Kasumi-1 (cell line): ENCODE measurements around the gene ADAT2.

Experiments used
- DNase-seq, 2 experiments: peaks; one replicate each; lab custom pipeline; 2025; lab: John Stamatoyannopoulos, UW

The ADAT2 gene

GRCh38 chr6:143441680-143442545 lies 8.6 kb downstream of the ADAT2 start:
- DNase-seq, result no peak

GRCh38 chr6:143441010-143441409 lies 9.5 kb downstream of the ADAT2 start:
- no peak for DNase-seq

- no peak for DNase-seq
Measured at GRCh38 chr6:143432588-143432987, 17.9 kb downstream of the ADAT2 start.

GRCh38 chr6:143431226-143431625 lies 19.3 kb downstream of the ADAT2 start:
- no peak for DNase-seq

- DNase-seq, result no peak
Measured at GRCh38 chr6:143429970-143430369, 20.5 kb downstream of the ADAT2 start.

GRCh38 chr6:143427109-143427817 lies 23.2 kb downstream of the ADAT2 start:
- DNase-seq, result peak; percentile 69 to 81

- no peak for DNase-seq
Measured at GRCh38 chr6:143426026-143426425, 24.5 kb downstream of the ADAT2 start.

- DNase-seq, result no peak
Measured at GRCh38 chr6:143419526-143419925, 31.0 kb downstream of the ADAT2 start.

- no peak for DNase-seq
Measured at GRCh38 chr6:143414769-143415168, 35.7 kb downstream of the ADAT2 start.

GRCh38 chr6:143410859-143411270 lies 39.6 kb downstream of the ADAT2 start:
- no peak for DNase-seq

GRCh38 chr6:143408787-143409162 lies 41.7 kb downstream of the ADAT2 start:
- DNase-seq, result no peak

- no peak for DNase-seq
Measured at GRCh38 chr6:143408151-143408786, 42.2 kb downstream of the ADAT2 start.

GRCh38 chr6:143406673-143407072 lies 43.8 kb downstream of the ADAT2 start:
- DNase-seq, result no peak

GRCh38 chr6:143405373-143406154 lies 44.9 kb downstream of the ADAT2 start:
- DNase-seq, result no peak

GRCh38 chr6:143402721-143403336 lies 47.7 kb downstream of the ADAT2 start:
- no peak for DNase-seq

- no peak for DNase-seq
Measured at GRCh38 chr6:143401636-143402370, 48.7 kb downstream of the ADAT2 start.

- DNase-seq, result no peak
Measured at GRCh38 chr6:143401068-143401446, 49.4 kb downstream of the ADAT2 start.

- DNase-seq, result peak; percentile 65 to 69
Measured at GRCh38 chr6:143400258-143401067, 50.0 kb downstream of the ADAT2 start.

- DNase-seq, result no peak
Measured at GRCh38 chr6:143399775-143400174, 50.7 kb downstream of the ADAT2 start.

GRCh38 chr6:143399176-143399575 lies 51.3 kb downstream of the ADAT2 start:
- no peak for DNase-seq
